PC-3 (cell line): ENCODE data around the gene CHST11. TPM values are rescaled to one million over a fixed set of nuclear protein-coding genes. Genes with fewer than 3 reads are reported as not detected.

Experiments
- ATAC-seq: fragments of 200-7000 bp; cut with Tn5 transposase; 2 replicates; pipeline ENCODE4 v1.9.1; 2020; ENCODE audit warnings: mild to moderate bottlenecking, moderate library complexity
- BruUV-seq: library from RNA; stranded (reverse); fragments of 400-500 nt; replicated peaks from 2 replicates; lab custom pipeline; 2021; lab: Mats Ljungman, UMichigan
- CTCF ChIA-PET: fragments of 300-600 bp; sonication (Branson Sonifier 250); formaldehyde crosslinking; loops from one replicate; lab custom pipeline; 2022; ENCODE audit warnings: antibody characterized with exemption; lab: Charles Lee
- POLR2A ChIA-PET: fragments of 300-600 bp; sonication (Branson Sonifier 250); formaldehyde crosslinking; loops from one replicate; lab custom pipeline; 2022; ENCODE audit warnings: antibody characterized with exemption; ENCODE audit not compliant: unreplicated experiment; lab: Charles Lee
- DNase-seq: peaks from one replicate; pipeline ENCODE4 v3.0.0-alpha.2; 2015
- H2AFZ ChIP-seq: fragments of 300-600 bp; sonication (generic); 2 replicates; pipeline ENCODE4 v1.6.0; 2016; ENCODE audit warnings: antibody characterized with exemption, low read length
- H3F3A ChIP-seq: fragments of 300-600 bp; sonication (generic); one replicate; pipeline ENCODE4 v1.6.0; 2017; ENCODE audit warnings: antibody characterized with exemption, low read length, control low read depth, mild to moderate bottlenecking; ENCODE audit not compliant: unreplicated experiment
- H3K27ac ChIP-seq: fragments of 300-600 bp; sonication (generic); 2 replicates; pipeline ENCODE4 v1.5.1; 2016; ENCODE audit warnings: mild to moderate bottlenecking, low read length
- H3K27me3 ChIP-seq: fragments of 300-600 bp; sonication (generic); 2 replicates; pipeline ENCODE4 v1.6.1; 2016; ENCODE audit warnings: low read length, mixed read lengths
- H3K36me3 ChIP-seq: fragments of 300-600 bp; sonication (generic); 2 replicates; pipeline ENCODE4 v1.6.1; 2016; ENCODE audit warnings: low read depth, mixed run types, low read length, mixed read lengths
- H3K4me1 ChIP-seq: fragments of 300-600 bp; sonication (generic); 2 replicates; pipeline ENCODE4 v1.5.1; 2016; ENCODE audit warnings: low read length; ENCODE audit not compliant: insufficient read depth
- H3K4me2 ChIP-seq: fragments of 300-600 bp; sonication (generic); 2 replicates; pipeline ENCODE4 v1.6.0; 2016; ENCODE audit warnings: low read length
- H3K4me3 ChIP-seq: fragments of 300-600 bp; sonication (generic); 2 replicates; pipeline ENCODE4 v1.5.1; 2016; ENCODE audit warnings: mild to moderate bottlenecking, low read length, mixed read lengths
- H3K79me2 ChIP-seq: fragments of 300-600 bp; sonication (generic); 2 replicates; pipeline ENCODE4 v1.6.1; 2017; ENCODE audit warnings: low read length, mixed read lengths
- H3K9ac ChIP-seq: fragments of 300-600 bp; sonication (generic); 2 replicates; pipeline ENCODE4 v1.6.0; 2016; ENCODE audit warnings: mild to moderate bottlenecking, low read length
- H3K9me2 ChIP-seq: fragments of 300-600 bp; sonication (generic); replicated peaks from 2 replicates; pipeline ENCODE4 v1.6.1; 2016; ENCODE audit warnings: mixed run types, low read length, mixed read lengths
- H3K9me3 ChIP-seq: fragments of 300-600 bp; sonication (generic); 2 replicates; pipeline ENCODE4 v1.6.1; 2016; ENCODE audit warnings: low read length, mixed read lengths
- H4K20me1 ChIP-seq: fragments of 300-600 bp; sonication (generic); 2 replicates; pipeline ENCODE4 v1.6.1; 2016; ENCODE audit warnings: low read length, mixed read lengths
- EZH2 ChIP-seq: fragments of 300-600 bp; sonication (generic); IDR thresholded peaks from one replicate; pipeline ENCODE4 v1.6.1; 2017; ENCODE audit warnings: antibody characterized with exemption, mild to moderate bottlenecking, low read length; ENCODE audit not compliant: unreplicated experiment
- EZH2phosphoT487 ChIP-seq: fragments of 300-600 bp; sonication (generic); IDR thresholded peaks from 2 replicates; pipeline ENCODE4 v1.6.1; 2018; ENCODE audit warnings: mild to moderate bottlenecking, antibody characterized with exemption, low read length, borderline replicate concordance
- intact Hi-C: fragments of 100-400 bp; cut with micrococcal nuclease; formaldehyde crosslinking; loops from 2 replicates; pipeline ENCODE4 v1.9.0; 2023
- total RNA-seq: library from RNA; depleted of rRNA; stranded (reverse); fragments of >200 nt; gene quantifications from 2 replicates; pipeline ENCODE4 v1.2.3, GENCODE V29; 2014
- TF ChIP-seq, protein P1 (sequence below): fragments of 300-600 bp; sonication (generic); conservative IDR thresholded peaks from 2 replicates; pipeline ENCODE4 v1.5.1; 2017; ENCODE audit warnings: antibody characterized with exemption, low read depth, mild to moderate bottlenecking, low read length

The CHST11 gene
- total RNA-seq, 1 experiment from 2014 or later, result 53.5 TPM

DNA sequence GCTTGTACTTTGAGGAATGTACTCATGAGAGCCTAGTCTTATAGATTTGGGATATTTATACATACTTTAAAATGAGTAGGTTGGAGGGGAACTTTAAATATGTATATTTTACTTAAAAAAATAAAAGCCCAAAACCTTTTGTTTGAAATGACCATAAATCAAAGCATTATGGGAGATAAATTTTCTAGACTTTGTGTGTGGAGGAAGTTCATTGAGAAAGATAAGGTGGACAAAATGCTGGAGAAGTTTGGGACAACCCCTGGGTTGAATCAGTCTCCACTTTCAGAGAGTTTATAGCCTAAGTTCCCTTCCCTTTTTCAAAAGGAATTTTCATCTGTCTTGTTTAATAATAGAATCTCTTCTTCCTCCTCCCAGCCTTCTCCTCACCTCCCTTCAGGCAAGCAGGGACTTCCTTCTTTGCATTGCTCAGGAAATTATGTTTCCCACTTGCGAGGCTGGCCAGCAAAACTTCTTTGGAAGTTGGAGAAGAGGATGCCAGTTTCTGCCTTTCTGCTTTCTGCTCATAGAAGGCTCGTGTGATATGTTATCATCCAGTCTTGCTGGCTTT, 54.2 kb downstream of the CHST11 start:
- Histone ChIP-seq H3K4me1 (no peaks in the 10 kb centered on the region), H2AFZ (no peak overlapping the region), H4K20me1 (no peaks in the 10 kb centered on the region), H3K27me3 (no peaks in the 10 kb centered on the region), H3K4me3 (no peak overlapping the region), H3K36me3 (no peaks in the 10 kb centered on the region), H3K79me2 (0 out of 2 replicates have a peak, but pooled peaks cover 5% of the 10 kb centered on the region), H3K9ac (no peak overlapping the region), H3K9me3 (no peaks in the 10 kb centered on the region), H3K27ac (no peak overlapping the region), H3K4me2 (no peak overlapping the region), H3K9me2 (no peaks in the 10 kb centered on the region), H3F3A (no peaks in the 10 kb centered on the region)
- intact Hi-C loops, result no loop called here
- POLR2A ChIA-PET, result no interaction called here
- TF ChIP-seq EZH2phosphoT487 (no peak), EZH2 (no peak)
- TF ChIP-seq, protein P1, sequence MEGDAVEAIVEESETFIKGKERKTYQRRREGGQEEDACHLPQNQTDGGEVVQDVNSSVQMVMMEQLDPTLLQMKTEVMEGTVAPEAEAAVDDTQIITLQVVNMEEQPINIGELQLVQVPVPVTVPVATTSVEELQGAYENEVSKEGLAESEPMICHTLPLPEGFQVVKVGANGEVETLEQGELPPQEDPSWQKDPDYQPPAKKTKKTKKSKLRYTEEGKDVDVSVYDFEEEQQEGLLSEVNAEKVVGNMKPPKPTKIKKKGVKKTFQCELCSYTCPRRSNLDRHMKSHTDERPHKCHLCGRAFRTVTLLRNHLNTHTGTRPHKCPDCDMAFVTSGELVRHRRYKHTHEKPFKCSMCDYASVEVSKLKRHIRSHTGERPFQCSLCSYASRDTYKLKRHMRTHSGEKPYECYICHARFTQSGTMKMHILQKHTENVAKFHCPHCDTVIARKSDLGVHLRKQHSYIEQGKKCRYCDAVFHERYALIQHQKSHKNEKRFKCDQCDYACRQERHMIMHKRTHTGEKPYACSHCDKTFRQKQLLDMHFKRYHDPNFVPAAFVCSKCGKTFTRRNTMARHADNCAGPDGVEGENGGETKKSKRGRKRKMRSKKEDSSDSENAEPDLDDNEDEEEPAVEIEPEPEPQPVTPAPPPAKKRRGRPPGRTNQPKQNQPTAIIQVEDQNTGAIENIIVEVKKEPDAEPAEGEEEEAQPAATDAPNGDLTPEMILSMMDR, result no peak
- DNase-seq, result no peak
- no peak for ATAC-seq
- BruUV-seq, result no TSS peak
- CTCF ChIA-PET, result no interaction called here

DNA sequence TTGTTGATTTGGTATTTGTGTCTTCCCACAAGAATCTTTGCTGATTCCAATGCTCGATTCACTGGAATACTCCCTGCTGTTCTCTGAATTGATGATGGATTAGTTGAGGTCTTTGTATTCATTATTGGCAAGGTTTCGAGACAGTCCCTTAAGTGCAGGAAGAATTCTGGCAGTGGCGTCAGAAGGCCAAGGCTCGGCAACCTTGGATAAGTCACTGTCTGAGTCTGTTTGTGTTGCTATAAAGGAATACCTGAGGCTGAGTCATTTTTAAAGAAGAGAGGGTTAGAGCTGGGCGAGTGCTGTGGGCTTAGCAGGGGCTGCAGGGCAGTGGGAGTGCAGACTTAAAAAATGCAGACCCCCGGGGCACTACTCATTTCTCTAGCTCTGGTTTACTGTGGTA, 56.9 kb downstream of the CHST11 start:
- Histone ChIP-seq H3F3A (no peaks in the 10 kb centered on the region), H3K4me2 (no peak overlapping the region), H3K9me2 (no peaks in the 10 kb centered on the region), H3K9ac (no peak overlapping the region), H3K9me3 (no peaks in the 10 kb centered on the region), H3K4me1 (no peaks in the 10 kb centered on the region), H3K27ac (no peak overlapping the region), H2AFZ (no peak overlapping the region), H3K79me2 (0 out of 2 replicates have a peak, but pooled peaks cover 5% of the 10 kb centered on the region), H3K27me3 (no peaks in the 10 kb centered on the region), H3K36me3 (no peaks in the 10 kb centered on the region), H4K20me1 (no peaks in the 10 kb centered on the region), H3K4me3 (no peak overlapping the region)
- ChIA-PET POLR2A (no interaction called here), CTCF (no interaction called here)
- DNase-seq (no peak), ATAC-seq (no peak)
- TF ChIP-seq, protein P1, result no peak
- TF ChIP-seq EZH2phosphoT487 (no peak), EZH2 (no peak)
- no TSS peak for BruUV-seq
- intact Hi-C loops, result no loop called here

DNA sequence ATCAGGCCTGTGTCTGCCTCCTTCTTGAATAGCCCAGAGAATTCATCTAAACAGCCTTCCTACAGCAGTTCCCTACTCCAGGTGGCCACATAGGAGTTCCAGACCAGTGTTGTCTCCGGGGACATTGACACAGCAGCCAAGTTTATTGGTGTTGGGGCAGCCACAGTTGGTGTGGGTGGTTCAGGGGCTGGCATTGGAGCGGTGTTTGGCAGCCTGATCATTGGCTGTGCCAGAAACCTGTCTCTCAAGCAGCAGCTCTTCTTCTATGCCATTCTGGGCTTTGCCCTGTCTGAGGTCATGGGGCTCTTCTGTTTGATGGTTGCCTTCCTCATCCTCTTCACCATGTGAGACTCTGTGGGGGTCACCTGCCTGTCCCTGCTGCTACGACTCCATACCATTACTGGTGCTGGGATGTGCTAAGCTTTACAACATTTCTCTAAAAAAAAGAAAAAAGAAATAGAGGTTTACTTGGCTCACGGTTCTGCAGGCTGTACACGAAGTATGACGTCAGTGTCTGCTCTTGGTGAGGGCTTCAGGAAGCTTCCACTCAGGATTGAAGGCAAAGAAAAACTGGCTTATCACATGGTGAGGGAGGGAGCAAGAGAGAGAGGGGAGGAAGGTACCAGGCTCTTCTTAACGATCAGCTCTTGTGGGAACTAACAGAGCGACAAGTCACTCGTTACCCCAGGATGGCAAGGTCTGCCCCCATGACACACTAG, 57.5 kb downstream of the CHST11 start:
- Histone ChIP-seq H3F3A (no peaks in the 10 kb centered on the region), H3K27me3 (no peaks in the 10 kb centered on the region), H3K79me2 (0 out of 2 replicates have a peak, but pooled peaks cover 5% of the 10 kb centered on the region), H3K36me3 (no peaks in the 10 kb centered on the region), H2AFZ (no peak overlapping the region), H3K9me2 (no peaks in the 10 kb centered on the region), H3K4me3 (no peak overlapping the region), H3K9me3 (no peaks in the 10 kb centered on the region), H3K4me2 (no peak overlapping the region), H4K20me1 (no peaks in the 10 kb centered on the region), H3K4me1 (no peaks in the 10 kb centered on the region), H3K9ac (no peak overlapping the region), H3K27ac (no peak overlapping the region)
- ATAC-seq (no peak), DNase-seq (no peak)
- intact Hi-C loops, result no loop called here
- ChIA-PET CTCF (no interaction called here), POLR2A (no interaction called here)
- TF ChIP-seq EZH2 (no peak), EZH2phosphoT487 (no peak)
- TF ChIP-seq, protein P1, result no peak
- no TSS peak for BruUV-seq
